CD14-positive monocyte (primary cell): ENCODE data around the gene CHIT1. TPM values are rescaled to one million over a fixed set of nuclear protein-coding genes. Genes with fewer than 3 reads are reported as not detected.

Experiments used
- DNase-seq, 3 donors: peaks; one replicate each; pipeline ENCODE4 v3.0.0-alpha.2; 2011 to 2022
- H2AFZ ChIP-seq: 2 replicates; pipeline ENCODE4 v1.6.0; 2012; ENCODE audit warnings: mild to moderate bottlenecking, low read depth, low read length, inconsistent platforms; ENCODE audit not compliant: insufficient read depth, poor library complexity, severe bottlenecking
- H3K27ac ChIP-seq, 2 donors: 1 replicate in 1 of 2; 2 replicates in 1 of 2; pipeline ENCODE4 v1.5.1; 2012 to 2013; ENCODE audit warnings: low read length in 2 of 2, control low read depth in 1 of 2, inconsistent platforms in 1 of 2, low read depth in 1 of 2, mild to moderate bottlenecking in 1 of 2
- H3K27me3 ChIP-seq, 2 donors: one replicate each; pipeline versions ENCODE4 v1.6.0 to v1.6.1; 2011 to 2013; ENCODE audit warnings: low read length in 2 of 2; ENCODE audit not compliant: control insufficient read depth in 2 of 2, insufficient read depth in 2 of 2
- H3K36me3 ChIP-seq, 2 donors: replicated peaks in 1 of 2; 1 replicate in 1 of 2; 2 replicates in 1 of 2; pipeline versions ENCODE4 v1.5.1 to v1.6.1; 2012 to 2013; ENCODE audit warnings: low read length in 2 of 2, control low read depth in 1 of 2, inconsistent platforms in 1 of 2, mild to moderate bottlenecking in 1 of 2; ENCODE audit not compliant: insufficient read depth in 2 of 2, control insufficient read depth in 1 of 2
- H3K4me1 ChIP-seq, 2 donors: 1 replicate in 1 of 2; 2 replicates in 1 of 2; pipeline versions ENCODE4 v1.5.1 to v1.6.1; 2012 to 2013; ENCODE audit warnings: low read length in 2 of 2, control low read depth in 1 of 2, inconsistent platforms in 1 of 2, mild to moderate bottlenecking in 1 of 2, moderate library complexity in 1 of 2; ENCODE audit not compliant: insufficient read depth in 2 of 2, control insufficient read depth in 1 of 2
- H3K4me2 ChIP-seq: replicated peaks from 2 replicates; pipeline ENCODE3; 2012; ENCODE audit warnings: low read length, moderate library complexity, mild to moderate bottlenecking; ENCODE audit not compliant: poor library complexity, severe bottlenecking; ENCODE audit errors: extremely low read depth
- H3K4me3 ChIP-seq, 3 experiments: fragments of 200-600 bp in 1 of 3; sonication (generic) in 1 of 3; replicated peaks in 1 of 3; 1 replicate in 2 of 3; 2 replicates in 1 of 3; pipeline ENCODE4 v1.5.1; 2011 to 2013; ENCODE audit warnings: low read length in 3 of 3, mild to moderate bottlenecking in 3 of 3, control low read depth in 2 of 3, low read depth in 2 of 3, inconsistent platforms in 1 of 3, moderate library complexity in 1 of 3
- H3K79me2 ChIP-seq: 2 replicates; pipeline ENCODE4 v1.6.0; 2012; ENCODE audit warnings: mild to moderate bottlenecking, control low read depth, inconsistent platforms, low read length, moderate library complexity; ENCODE audit not compliant: insufficient read depth
- H3K9ac ChIP-seq: 2 replicates; pipeline ENCODE4 v1.6.0; 2017; ENCODE audit warnings: low read length, mild to moderate bottlenecking; ENCODE audit not compliant: insufficient read depth, poor library complexity, severe bottlenecking
- H3K9me3 ChIP-seq, 2 donors: replicated peaks in 1 of 2; 1 replicate in 1 of 2; 2 replicates in 1 of 2; pipeline versions ENCODE4 v1.5.1 to v1.6.1; 2012 to 2013; ENCODE audit warnings: low read length in 2 of 2, control low read depth in 1 of 2; ENCODE audit not compliant: control insufficient read depth in 1 of 2, insufficient read depth in 1 of 2
- H4K20me1 ChIP-seq: 2 replicates; pipeline ENCODE4 v1.6.0; 2012; ENCODE audit warnings: mild to moderate bottlenecking, low read length, control low read depth, moderate library complexity; ENCODE audit not compliant: insufficient read depth
- H3K27ac Mint-ChIP-seq, 7 donors: one replicate each; pipeline ENCODE4 v1.8.0; 2020; ENCODE audit warnings: mild to moderate bottlenecking in 7 of 7, mixed read lengths in 7 of 7, moderate library complexity in 6 of 7, inconsistent platforms in 2 of 7
- H3K27me3 Mint-ChIP-seq, 3 donors: one replicate each; pipeline ENCODE4 v1.8.0; 2021 to 2022; ENCODE audit warnings: low read depth in 3 of 3, mild to moderate bottlenecking in 3 of 3, mixed read lengths in 3 of 3, moderate library complexity in 3 of 3, inconsistent platforms in 1 of 3
- H3K36me3 Mint-ChIP-seq, 2 donors: one replicate each; pipeline ENCODE4 v1.8.0; 2020; ENCODE audit warnings: mixed read lengths in 2 of 2, inconsistent platforms in 1 of 2, mild to moderate bottlenecking in 1 of 2
- H3K4me1 Mint-ChIP-seq: one replicate; pipeline ENCODE4 v1.8.0; 2020; ENCODE audit warnings: mild to moderate bottlenecking, mixed read lengths
- H3K4me3 Mint-ChIP-seq, 2 donors: one replicate each; pipeline ENCODE4 v1.8.0; 2020; ENCODE audit warnings: mild to moderate bottlenecking in 2 of 2, mixed read lengths in 2 of 2, moderate library complexity in 1 of 2
- H3K9me3 Mint-ChIP-seq, 7 donors: one replicate each; pipeline ENCODE4 v1.8.0; 2020 to 2022; ENCODE audit warnings: mixed read lengths in 7 of 7, mild to moderate bottlenecking in 6 of 7, moderate library complexity in 6 of 7, inconsistent platforms in 2 of 7
- CTCF ChIP-seq: fragments of 200-600 bp; IDR thresholded peaks from one replicate; pipeline ENCODE4 v1.8.0; 2022; ENCODE audit warnings: antibody characterized with exemption, mild to moderate bottlenecking
- WGBS: methylation state at CpG from one replicate; pipeline ENCODE4 v1.1.5; 2013; ENCODE audit warnings: missing lambda C conversion rate; ENCODE audit not compliant: insufficient coverage; 5-methylcytosine and 5-hydroxymethylcytosine counted together
- intact Hi-C, 2 donors: fragments of 100-400 bp; cut with micrococcal nuclease; formaldehyde crosslinking; loops; one replicate each; pipeline versions ENCODE4 v1.15.0 to v1.15.1; 2023
- polyA plus RNA-seq, 3 donors: library from polyadenylated mRNA; depleted of rRNA in 1 of 3; unstranded in 2 of 3; stranded (reverse) in 1 of 3; fragments of 300-500 nt in 2 of 3; fragments of >200 nt in 1 of 3; fragmentation: Illumina TruSeq in 2 of 3; gene quantifications; 1 replicate in 2 of 3; 2 replicates in 1 of 3; pipeline ENCODE4 v1.2.3, GENCODE V29; 2012 to 2021

Gene CHIT1
- polyA plus RNA-seq, 3 donors: 0.08 to 0.51 TPM; not detected in 1

- H3K27ac ChIP-seq: no peak overlapping the region
- WGBS: 100% methylated on average over 1 of the region's 4 CpGs
- Mint-ChIP-seq H3K9me3 (no peaks in the 10 kb centered on the region), H3K27ac (no peak overlapping the region), H3K4me1 (peaks cover 7% of the 10 kb centered on the region), H3K27me3 (peaks cover 11 to 15% (median 14%) of the 10 kb centered on the region in 3 donors), H3K4me3 (no peak overlapping the region), H3K36me3 (no peaks in the 10 kb centered on the region)
- intact Hi-C loops: loop anchor here (5.0 to 10.0 kb wide), 2 partner anchors 228 to 439 kb away; no protein-coding TSS in a partner anchor
- no peaks in the 10 kb centered on the region for H3K9me3 ChIP-seq
- no peak for TF ChIP-seq CTCF
- no peak overlapping the region for H3K4me2 ChIP-seq
- no peak overlapping the region for H3K9ac ChIP-seq
- no peak overlapping the region for H2AFZ ChIP-seq
- H3K79me2 ChIP-seq: no peaks in the 10 kb centered on the region
- H3K27me3 ChIP-seq: no peaks in the 10 kb centered on the region
- no peaks in the 10 kb centered on the region for H3K36me3 ChIP-seq
- no peak overlapping the region for H3K4me3 ChIP-seq
- H4K20me1 ChIP-seq: no peaks in the 10 kb centered on the region
- peaks cover 8% of the 10 kb centered on the region in 2 donors for H3K4me1 ChIP-seq
- DNase-seq: no peak
Observed at GRCh38 chr1:203265541-203265940, 36.1 kb upstream of the CHIT1 start.

- Histone ChIP-seq H3K27ac (no peak overlapping the region), H3K9ac (no peak overlapping the region), H3K27me3 (no peaks in the 10 kb centered on the region), H3K4me2 (no peak overlapping the region), H3K4me3 (no peak overlapping the region), H3K4me1 (peaks cover 7 to 8% of the 10 kb centered on the region in 2 donors), H2AFZ (no peak overlapping the region), H3K36me3 (no peaks in the 10 kb centered on the region), H3K79me2 (no peaks in the 10 kb centered on the region), H3K9me3 (no peaks in the 10 kb centered on the region), H4K20me1 (no peaks in the 10 kb centered on the region)
- Mint-ChIP-seq H3K9me3 (peaks cover 0 to 2% (median 0%) of the 10 kb centered on the region in 7 donors), H3K27ac (no peak overlapping the region), H3K4me3 (no peak overlapping the region), H3K27me3 (peaks cover 14 to 20% (median 14%) of the 10 kb centered on the region in 3 donors), H3K4me1 (peaks cover 7% of the 10 kb centered on the region), H3K36me3 (no peaks in the 10 kb centered on the region)
- no peak for TF ChIP-seq CTCF
- DNase-seq: no peak
- intact Hi-C loops: loop anchor here in 1 of 2 donors (10.0 kb wide), 1 partner anchor 441 kb away; no protein-coding TSS in a partner anchor
- 90% methylated on average over 3 of the region's 6 CpGs for WGBS
Observed at GRCh38 chr1:203264052-203264501, 34.6 kb upstream of the CHIT1 start.
